HG03039 (cell line): ENCODE results near the gene NDUFA13.

ENCODE experiments used
- ATAC-seq: cut with Tn5 transposase; IDR thresholded peaks from one replicate; pipeline ENCODE4 v1.9.1; 2021; ENCODE audit warnings: mild to moderate bottlenecking, moderate library complexity; ENCODE audit not compliant: unreplicated experiment

The NDUFA13 gene

GRCh38 chr19:19566306-19566705 is 50.3 kb downstream of the NDUFA13 start:
- ATAC-seq, result no peak

GRCh38 chr19:19567391-19567790 is 51.4 kb downstream of the NDUFA13 start:
- no peak for ATAC-seq

GRCh38 chr19:19568802-19569756 is 53.1 kb downstream of the NDUFA13 start:
- ATAC-seq, result no peak

GRCh38 chr19:19570571-19570970 is 54.5 kb downstream of the NDUFA13 start:
- no peak for ATAC-seq

- no peak for ATAC-seq
Measured at GRCh38 chr19:19571071-19571786, 55.2 kb downstream of the NDUFA13 start.

GRCh38 chr19:19575411-19575810 is 59.4 kb downstream of the NDUFA13 start:
- no peak for ATAC-seq
